K562 (cell line): Measurements from ENCODE around the gene OTOR. TPM values are rescaled to one million over a fixed set of nuclear protein-coding genes. Genes with fewer than 3 reads are reported as not detected.

Experiments
- ATAC-seq: fragments of 200-7000 bp; cut with Tn5 transposase; 3 replicates; pipeline ENCODE4 v1.9.1; 2020; ENCODE audit warnings: moderate library complexity
- BruUV-seq: library from RNA; stranded (reverse); fragments of 400-500 nt; replicated peaks from 2 replicates; lab custom pipeline; 2021; lab: Mats Ljungman, UMichigan
- CTCF ChIA-PET: fragments of 300-600 bp; formaldehyde crosslinking; extraction: SDS; loops from one replicate; lab custom pipeline; 2021; ENCODE audit warnings: low intra/inter-chr PET ratio; lab: Yijun Ruan, JAX
- POLR2A ChIA-PET: fragments of 300-600, 350-650 bp; sonication (Branson Sonifier 250); formaldehyde crosslinking; extraction: SDS; loops from one replicate; lab custom pipeline; 2021; ENCODE audit warnings: antibody characterized with exemption, inconsistent platforms; lab: Yijun Ruan, JAX
- DNase-seq, 4 experiments: peaks; one replicate each; pipeline versions ENCODE4 v3.0.0 to v3.0.0-alpha.2; 2011 to 2018; ENCODE audit warnings: low spot score in 3 of 4, mixed read lengths in 3 of 4; ENCODE audit errors: extremely low read depth in 1 of 4
- FAIRE-seq: peaks from 2 replicates; lab custom pipeline; 2011; peaks lifted over from hg19 to GRCh38; lab: Jason Lieb, UNC
- H2AFZ ChIP-seq: 2 replicates; pipeline ENCODE4 v1.6.0; 2011; ENCODE audit warnings: low read depth, low read length, control low read depth, inconsistent platforms
- H3K27ac ChIP-seq: fragments of 200-600 bp; 3 replicates; pipeline ENCODE4 v1.8.0; 2011; ENCODE audit warnings: low read depth, mild to moderate bottlenecking, control low read depth, inconsistent platforms, low read length, moderate library complexity, mixed read lengths; ENCODE audit errors: extremely low read depth
- H3K27me3 ChIP-seq, 2 experiments: fragments of 300-600 bp in 1 of 2; 2 replicates in 1 of 2; 3 replicates in 1 of 2; pipeline versions ENCODE4 v1.6.0 to v1.8.0; 2011; ENCODE audit warnings: inconsistent platforms in 2 of 2, low read length in 2 of 2, mild to moderate bottlenecking in 1 of 2, mixed read lengths in 1 of 2, moderate library complexity in 1 of 2; ENCODE audit not compliant: control insufficient read depth in 2 of 2, insufficient read depth in 2 of 2
- H3K36me3 ChIP-seq: fragments of 300-600 bp; 3 replicates; pipeline ENCODE4 v1.8.0; 2011; ENCODE audit warnings: mild to moderate bottlenecking, low read length, inconsistent platforms; ENCODE audit not compliant: control insufficient read depth, insufficient read depth
- H3K4me1 ChIP-seq, 2 experiments: fragments of 200-600 bp in 1 of 2; replicated peaks in 1 of 2; 2 replicates in 1 of 2; 3 replicates in 1 of 2; pipeline versions ENCODE4 v1.5.1 to v1.8.0; 2011; ENCODE audit warnings: inconsistent platforms in 2 of 2, low read length in 2 of 2, mild to moderate bottlenecking in 1 of 2, mixed read lengths in 1 of 2, moderate library complexity in 1 of 2; ENCODE audit not compliant: control insufficient read depth in 2 of 2, insufficient read depth in 2 of 2
- H3K4me2 ChIP-seq: 2 replicates; pipeline ENCODE4 v1.6.1; 2011; ENCODE audit warnings: low read length, control low read depth, inconsistent platforms, mixed read lengths; ENCODE audit not compliant: insufficient read depth
- H3K4me3 ChIP-seq: fragments of 200-600 bp; sonication (generic), shearing (Covaris generic); 2 replicates; pipeline ENCODE4 v1.5.1; 2016; ENCODE audit warnings: control low read depth, inconsistent platforms
- H3K79me2 ChIP-seq: fragments of 200-600 bp; 3 replicates; pipeline ENCODE4 v1.8.0; 2011; ENCODE audit warnings: low read length, inconsistent platforms; ENCODE audit not compliant: control insufficient read depth, insufficient read depth
- H3K9ac ChIP-seq, 2 experiments: 2 replicates each; pipeline versions ENCODE4 v1.6.0 to v1.6.1; 2011; ENCODE audit warnings: low read depth in 2 of 2, low read length in 2 of 2, control low read depth in 1 of 2, inconsistent platforms in 1 of 2, mild to moderate bottlenecking in 1 of 2, mixed read lengths in 1 of 2; ENCODE audit not compliant: insufficient read depth in 1 of 2
- H3K9me1 ChIP-seq: one replicate; pipeline ENCODE4 v1.6.0; 2011; ENCODE audit warnings: inconsistent platforms, mild to moderate bottlenecking, low read length, moderate library complexity; ENCODE audit not compliant: control insufficient read depth, insufficient read depth
- H3K9me3 ChIP-seq: replicated peaks from 2 replicates; pipeline ENCODE4 v1.5.1; 2011; ENCODE audit warnings: low read depth, low read length, inconsistent platforms; ENCODE audit not compliant: control insufficient read depth, insufficient read depth
- H4K20me1 ChIP-seq: replicated peaks from 2 replicates; pipeline ENCODE4 v1.6.1; 2011; ENCODE audit warnings: low read length, inconsistent platforms, mixed read lengths; ENCODE audit not compliant: control insufficient read depth, insufficient read depth
- HSF4 ChIP-seq: fragments of 250-450 bp; sonication (Bioruptor Pico); IDR thresholded peaks from 2 replicates; pipeline ENCODE4 v2.1.2; 2022; ENCODE audit warnings: mild to moderate bottlenecking, moderate library complexity, borderline replicate concordance
- KDM5B ChIP-seq: fragments of 200-600 bp; sonication (generic); IDR thresholded peaks from 2 replicates; pipeline ENCODE4 v1.6.1; 2012; ENCODE audit warnings: low read depth, mild to moderate bottlenecking, moderate library complexity, low read length, control low read depth, inconsistent platforms; ENCODE audit not compliant: insufficient replicate concordance
- PCBP1 ChIP-seq: fragments of 200-400 bp; formaldehyde crosslinking; IDR thresholded peaks from 2 replicates; pipeline ENCODE4 v1.6.1; 2018; ENCODE audit warnings: mild to moderate bottlenecking, low read depth, low read length; ENCODE audit not compliant: poor library complexity, severe bottlenecking
- RBFOX2 ChIP-seq: fragments of 200-400 bp; formaldehyde crosslinking; IDR thresholded peaks from 2 replicates; pipeline ENCODE4 v1.6.1; 2017; ENCODE audit warnings: low read depth, mild to moderate bottlenecking, low read length, moderate library complexity
- RBM34 ChIP-seq: fragments of 200-400 bp; formaldehyde crosslinking; IDR thresholded peaks from 2 replicates; pipeline ENCODE4 v1.6.1; 2018; ENCODE audit warnings: low read length, borderline replicate concordance; ENCODE audit not compliant: insufficient read depth
- SMARCC2 ChIP-seq: fragments of 450-650 bp; IDR thresholded peaks from 2 replicates; pipeline ENCODE4 v1.6.1; 2017; ENCODE audit warnings: antibody characterized with exemption, moderate library complexity, mild to moderate bottlenecking, low read depth
- SNRNP70 ChIP-seq: fragments of 200-400 bp; formaldehyde crosslinking; optimal IDR thresholded peaks from 2 replicates; pipeline ENCODE3; 2017; ENCODE audit warnings: low read depth, low read length
- SRF ChIP-seq, 2 experiments: fragments of 250-450, 450-650 bp in 1 of 2; sonication (Bioruptor Pico) in 1 of 2; sonication (generic) in 1 of 2; formaldehyde crosslinking; IDR thresholded peaks; 2 replicates each; pipeline versions ENCODE4 v1.5.0 to v1.5.1; 2020 to 2022; ENCODE audit warnings: mild to moderate bottlenecking in 1 of 2, missing genetic modification reagents in 1 of 2
- YBX1 ChIP-seq: fragments of 450-650 bp; IDR thresholded peaks from 2 replicates; pipeline ENCODE4 v1.7.1; 2016; ENCODE audit warnings: mild to moderate bottlenecking
- ZFX ChIP-seq: sonication (generic); formaldehyde crosslinking; IDR thresholded peaks from 2 replicates; pipeline ENCODE4 v1.8.0; 2022; ENCODE audit warnings: mild to moderate bottlenecking, missing genetic modification reagents, moderate library complexity
- ZNF140 ChIP-seq: fragments of 250-450 bp; sonication (Bioruptor Pico); IDR thresholded peaks from 2 replicates; pipeline ENCODE4 v1.8.0; 2021; ENCODE audit warnings: moderate library complexity, mild to moderate bottlenecking, inconsistent platforms
- WGBS: fragments of 100-300 bp; shearing (Covaris generic); methylation state at CpG from one replicate; pipeline ENCODE4 v1.1.6; 2016; ENCODE audit warnings: low coverage, mixed read lengths; ENCODE audit not compliant: insufficient coverage; ENCODE audit errors: missing lambda C conversion rate; 5-methylcytosine and 5-hydroxymethylcytosine counted together
- in situ Hi-C: fragments of 300-500 bp; cut with MboI; formaldehyde crosslinking; loops from 4 replicates; pipeline ENCODE4 v1.15.0; 2018; ENCODE audit warnings: inconsistent platforms, mixed read lengths
- intact Hi-C: fragments of 100-400 bp; cut with micrococcal nuclease; formaldehyde crosslinking; loops from 2 replicates; pipeline ENCODE4 v1.14.2; 2022
- polyA plus RNA-seq, 8 experiments: library from polyadenylated mRNA; depleted of rRNA in 4 of 8; stranded (reverse) in 5 of 8; unstranded in 3 of 8; fragments of >200 nt; fragmentation: Nextera tagmentation in 2 of 8; fragmentation: Illumina TruSeq in 1 of 8; extraction: Ambion mirVana in 2 of 8; extraction: Trizol in 1 of 8; gene quantifications; 2 replicates each; pipeline versions ENCODE4 v1.2.1 to v1.2.3, GENCODE V29; 2011 to 2014; ENCODE audit warnings: inconsistent platforms in 1 of 8, missing spikeins in 1 of 8
- total RNA-seq, 7 experiments: library from RNA; depleted of rRNA in 6 of 7; stranded (reverse); fragments of >200 nt in 6 of 7; fragmentation: Illumina TruSeq in 2 of 7; extraction: Trizol in 2 of 7; gene quantifications; 2 replicates each; pipeline versions ENCODE4 v1.2.1 to v1.2.3, GENCODE V29; 2011 to 2021; ENCODE audit warnings: low replicate concordance in 1 of 7
- TF ChIP-seq, protein P1 (sequence below): fragments of 450-650 bp; IDR thresholded peaks from 2 replicates; pipeline ENCODE4 v1.6.1; 2014; ENCODE audit warnings: low read depth, mild to moderate bottlenecking, moderate library complexity, borderline replicate concordance

OTOR gene
- total and polyA plus RNA-seq, 9 of the 15 experiments (the other 6 are each of a cell fraction or from before 2014, with no cell fraction given), result not detected

DNA sequence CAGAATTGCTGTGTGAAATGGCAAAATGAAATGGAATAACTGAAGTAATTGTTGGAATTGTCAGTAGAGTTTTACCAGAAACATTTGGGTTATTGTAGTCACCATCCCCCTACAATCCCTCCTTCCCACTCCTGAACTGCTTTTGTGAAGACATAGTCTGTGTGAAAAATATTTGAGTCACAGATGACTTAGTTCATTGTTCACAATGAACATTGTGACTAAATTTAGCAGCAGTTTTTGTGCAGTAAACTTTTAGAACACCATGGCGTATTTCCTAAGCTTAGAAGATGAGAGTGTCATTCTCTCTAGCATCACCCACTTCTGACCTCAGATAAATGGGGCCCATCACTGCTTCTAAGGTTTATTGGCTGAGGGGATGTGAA, 11.0 kb downstream of the OTOR start:
- no peak overlapping the region for H2AFZ ChIP-seq
- BruUV-seq, result no TSS peak
- FAIRE-seq (no peak), DNase-seq (no peak), ATAC-seq (no peak)
- no peaks in the 10 kb centered on the region for H3K79me2 ChIP-seq
- H3K9me3 ChIP-seq, result no peaks in the 10 kb centered on the region
- H3K9ac ChIP-seq, result no peak overlapping the region
- TF ChIP-seq RBFOX2 (no peak), HSF4 (no peak), ZNF140 (CRISPR knock-in tag) (no peak), YBX1 (no peak), SRF (CRISPR knock-in tag; IDR thresholded peaks at IDR 0.05) (no peak), SNRNP70 (no peak), PCBP1 (no peak), ZFX (CRISPR knock-in tag) (no peak), SMARCC2 (no peak), KDM5B (no peak), RBM34 (no peak)
- TF ChIP-seq, protein P1, sequence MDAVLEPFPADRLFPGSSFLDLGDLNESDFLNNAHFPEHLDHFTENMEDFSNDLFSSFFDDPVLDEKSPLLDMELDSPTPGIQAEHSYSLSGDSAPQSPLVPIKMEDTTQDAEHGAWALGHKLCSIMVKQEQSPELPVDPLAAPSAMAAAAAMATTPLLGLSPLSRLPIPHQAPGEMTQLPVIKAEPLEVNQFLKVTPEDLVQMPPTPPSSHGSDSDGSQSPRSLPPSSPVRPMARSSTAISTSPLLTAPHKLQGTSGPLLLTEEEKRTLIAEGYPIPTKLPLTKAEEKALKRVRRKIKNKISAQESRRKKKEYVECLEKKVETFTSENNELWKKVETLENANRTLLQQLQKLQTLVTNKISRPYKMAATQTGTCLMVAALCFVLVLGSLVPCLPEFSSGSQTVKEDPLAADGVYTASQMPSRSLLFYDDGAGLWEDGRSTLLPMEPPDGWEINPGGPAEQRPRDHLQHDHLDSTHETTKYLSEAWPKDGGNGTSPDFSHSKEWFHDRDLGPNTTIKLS, result no peak
- no peaks in the 10 kb centered on the region for H4K20me1 ChIP-seq
- H3K4me2 ChIP-seq, result no peak overlapping the region
- WGBS, result 0% methylated on average over 1 of the region's 1 CpG
- intact Hi-C loops (loop anchor here (5.0 kb wide), 1 partner anchor 242 kb away; no protein-coding TSS in a partner anchor), in situ Hi-C loops (loop anchor here (25.0 kb wide), 1 partner anchor 1047 kb away; no protein-coding TSS in a partner anchor)
- CTCF ChIA-PET, result no interaction called here
- POLR2A ChIA-PET, result interaction anchor here (1.1 kb wide), 1 partner anchor 9 kb away, joined by 3 read pairs; no protein-coding TSS in a partner anchor
- no peak overlapping the region for H3K4me3 ChIP-seq
- no peaks in the 10 kb centered on the region for H3K9me1 ChIP-seq
- H3K4me1 ChIP-seq, result no peaks in the 10 kb centered on the region
- no peak overlapping the region for H3K27ac ChIP-seq
- no peaks in the 10 kb centered on the region for H3K36me3 ChIP-seq
- no peaks in the 10 kb centered on the region for H3K27me3 ChIP-seq
